ENCODE measurements around the gene DENND5A. TPM values are rescaled to one million over a fixed set of nuclear protein-coding genes. Genes with fewer than 3 reads are reported as not detected.

DENND5A gene
- total and polyA plus RNA-seq, 2 of the 8 experiments (the other 6 are each of a cell fraction or from before 2014, with no cell fraction given): 65.7 to 139 TPM

DNA sequence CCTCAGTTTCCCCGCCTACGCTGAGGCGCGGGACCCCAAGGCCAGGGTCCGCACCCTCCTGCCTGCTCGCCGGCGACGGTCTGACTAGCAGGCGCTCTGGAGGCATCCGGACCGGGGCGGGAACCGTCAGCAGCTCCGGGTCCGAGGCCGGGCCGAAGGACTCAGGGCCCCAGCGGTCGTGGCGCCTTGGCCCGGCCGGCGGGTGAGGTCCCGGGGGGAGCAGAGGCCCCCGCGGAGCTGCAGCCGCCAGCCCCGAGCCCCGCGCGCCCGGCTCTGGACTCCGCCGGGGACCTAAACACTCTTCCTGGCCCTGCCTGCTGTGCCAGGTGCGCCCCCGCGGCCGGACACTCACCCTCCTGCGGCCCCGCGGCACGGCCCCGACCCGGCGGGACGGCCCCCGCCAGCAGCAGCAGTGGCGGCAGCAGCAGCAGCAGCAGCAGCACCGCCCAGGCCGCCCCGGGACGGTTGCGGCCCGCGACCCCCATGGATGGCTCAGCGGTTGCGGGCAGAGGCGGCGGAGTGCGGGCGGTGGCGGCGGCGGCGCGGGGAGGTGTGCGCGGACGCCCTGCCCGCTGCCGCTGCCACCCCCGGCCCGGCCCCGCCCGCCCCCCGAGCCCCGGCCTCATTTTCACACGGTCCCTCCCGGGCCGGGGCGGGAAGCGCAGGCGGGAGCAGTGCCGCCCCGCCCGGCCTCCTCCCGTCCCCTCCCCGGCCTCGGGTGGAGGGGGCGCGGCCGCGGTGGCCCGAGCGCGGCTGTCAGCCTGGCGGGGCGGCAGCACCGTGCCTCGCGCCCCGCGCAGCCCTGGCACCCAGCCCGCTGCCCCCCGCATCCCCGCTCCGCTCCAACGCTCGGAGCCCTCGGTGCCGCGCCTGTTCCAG, 173.9 kb downstream of the DENND5A start, which contains the start of gene SCUBE2 (continued):
- TF ChIP-seq ASH2L (IDR thresholded peaks at IDR 0.05; ENCODE audit: low read length): no peak
- TF ChIP-seq KDM4A (IDR thresholded peaks at IDR 0.05; ENCODE audit: low read depth, low read length, severe bottlenecking): peak; percentile 85
- no peak for TF ChIP-seq GABPA (IDR thresholded peaks at IDR 0.05; ENCODE audit: borderline replicate concordance, insufficient read depth, low read length)
- TF ChIP-seq SIRT6 (IDR thresholded peaks at IDR 0.05; ENCODE audit: low read length): no peak
- TF ChIP-seq, protein P1, sequence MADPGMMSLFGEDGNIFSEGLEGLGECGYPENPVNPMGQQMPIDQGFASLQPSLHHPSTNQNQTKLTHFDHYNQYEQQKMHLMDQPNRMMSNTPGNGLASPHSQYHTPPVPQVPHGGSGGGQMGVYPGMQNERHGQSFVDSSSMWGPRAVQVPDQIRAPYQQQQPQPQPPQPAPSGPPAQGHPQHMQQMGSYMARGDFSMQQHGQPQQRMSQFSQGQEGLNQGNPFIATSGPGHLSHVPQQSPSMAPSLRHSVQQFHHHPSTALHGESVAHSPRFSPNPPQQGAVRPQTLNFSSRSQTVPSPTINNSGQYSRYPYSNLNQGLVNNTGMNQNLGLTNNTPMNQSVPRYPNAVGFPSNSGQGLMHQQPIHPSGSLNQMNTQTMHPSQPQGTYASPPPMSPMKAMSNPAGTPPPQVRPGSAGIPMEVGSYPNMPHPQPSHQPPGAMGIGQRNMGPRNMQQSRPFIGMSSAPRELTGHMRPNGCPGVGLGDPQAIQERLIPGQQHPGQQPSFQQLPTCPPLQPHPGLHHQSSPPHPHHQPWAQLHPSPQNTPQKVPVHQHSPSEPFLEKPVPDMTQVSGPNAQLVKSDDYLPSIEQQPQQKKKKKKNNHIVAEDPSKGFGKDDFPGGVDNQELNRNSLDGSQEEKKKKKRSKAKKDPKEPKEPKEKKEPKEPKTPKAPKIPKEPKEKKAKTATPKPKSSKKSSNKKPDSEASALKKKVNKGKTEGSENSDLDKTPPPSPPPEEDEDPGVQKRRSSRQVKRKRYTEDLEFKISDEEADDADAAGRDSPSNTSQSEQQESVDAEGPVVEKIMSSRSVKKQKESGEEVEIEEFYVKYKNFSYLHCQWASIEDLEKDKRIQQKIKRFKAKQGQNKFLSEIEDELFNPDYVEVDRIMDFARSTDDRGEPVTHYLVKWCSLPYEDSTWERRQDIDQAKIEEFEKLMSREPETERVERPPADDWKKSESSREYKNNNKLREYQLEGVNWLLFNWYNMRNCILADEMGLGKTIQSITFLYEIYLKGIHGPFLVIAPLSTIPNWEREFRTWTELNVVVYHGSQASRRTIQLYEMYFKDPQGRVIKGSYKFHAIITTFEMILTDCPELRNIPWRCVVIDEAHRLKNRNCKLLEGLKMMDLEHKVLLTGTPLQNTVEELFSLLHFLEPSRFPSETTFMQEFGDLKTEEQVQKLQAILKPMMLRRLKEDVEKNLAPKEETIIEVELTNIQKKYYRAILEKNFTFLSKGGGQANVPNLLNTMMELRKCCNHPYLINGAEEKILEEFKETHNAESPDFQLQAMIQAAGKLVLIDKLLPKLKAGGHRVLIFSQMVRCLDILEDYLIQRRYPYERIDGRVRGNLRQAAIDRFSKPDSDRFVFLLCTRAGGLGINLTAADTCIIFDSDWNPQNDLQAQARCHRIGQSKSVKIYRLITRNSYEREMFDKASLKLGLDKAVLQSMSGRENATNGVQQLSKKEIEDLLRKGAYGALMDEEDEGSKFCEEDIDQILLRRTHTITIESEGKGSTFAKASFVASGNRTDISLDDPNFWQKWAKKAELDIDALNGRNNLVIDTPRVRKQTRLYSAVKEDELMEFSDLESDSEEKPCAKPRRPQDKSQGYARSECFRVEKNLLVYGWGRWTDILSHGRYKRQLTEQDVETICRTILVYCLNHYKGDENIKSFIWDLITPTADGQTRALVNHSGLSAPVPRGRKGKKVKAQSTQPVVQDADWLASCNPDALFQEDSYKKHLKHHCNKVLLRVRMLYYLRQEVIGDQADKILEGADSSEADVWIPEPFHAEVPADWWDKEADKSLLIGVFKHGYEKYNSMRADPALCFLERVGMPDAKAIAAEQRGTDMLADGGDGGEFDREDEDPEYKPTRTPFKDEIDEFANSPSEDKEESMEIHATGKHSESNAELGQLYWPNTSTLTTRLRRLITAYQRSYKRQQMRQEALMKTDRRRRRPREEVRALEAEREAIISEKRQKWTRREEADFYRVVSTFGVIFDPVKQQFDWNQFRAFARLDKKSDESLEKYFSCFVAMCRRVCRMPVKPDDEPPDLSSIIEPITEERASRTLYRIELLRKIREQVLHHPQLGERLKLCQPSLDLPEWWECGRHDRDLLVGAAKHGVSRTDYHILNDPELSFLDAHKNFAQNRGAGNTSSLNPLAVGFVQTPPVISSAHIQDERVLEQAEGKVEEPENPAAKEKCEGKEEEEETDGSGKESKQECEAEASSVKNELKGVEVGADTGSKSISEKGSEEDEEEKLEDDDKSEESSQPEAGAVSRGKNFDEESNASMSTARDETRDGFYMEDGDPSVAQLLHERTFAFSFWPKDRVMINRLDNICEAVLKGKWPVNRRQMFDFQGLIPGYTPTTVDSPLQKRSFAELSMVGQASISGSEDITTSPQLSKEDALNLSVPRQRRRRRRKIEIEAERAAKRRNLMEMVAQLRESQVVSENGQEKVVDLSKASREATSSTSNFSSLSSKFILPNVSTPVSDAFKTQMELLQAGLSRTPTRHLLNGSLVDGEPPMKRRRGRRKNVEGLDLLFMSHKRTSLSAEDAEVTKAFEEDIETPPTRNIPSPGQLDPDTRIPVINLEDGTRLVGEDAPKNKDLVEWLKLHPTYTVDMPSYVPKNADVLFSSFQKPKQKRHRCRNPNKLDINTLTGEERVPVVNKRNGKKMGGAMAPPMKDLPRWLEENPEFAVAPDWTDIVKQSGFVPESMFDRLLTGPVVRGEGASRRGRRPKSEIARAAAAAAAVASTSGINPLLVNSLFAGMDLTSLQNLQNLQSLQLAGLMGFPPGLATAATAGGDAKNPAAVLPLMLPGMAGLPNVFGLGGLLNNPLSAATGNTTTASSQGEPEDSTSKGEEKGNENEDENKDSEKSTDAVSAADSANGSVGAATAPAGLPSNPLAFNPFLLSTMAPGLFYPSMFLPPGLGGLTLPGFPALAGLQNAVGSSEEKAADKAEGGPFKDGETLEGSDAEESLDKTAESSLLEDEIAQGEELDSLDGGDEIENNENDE (IDR thresholded peaks at IDR 0.05; ENCODE audit: insufficient replicate concordance, low read length): no peak
- TF ChIP-seq CBX8 (IDR thresholded peaks at IDR 0.05; ENCODE audit: borderline replicate concordance, low read depth, low read length): no peak
- TF ChIP-seq TAF7 (optimal IDR thresholded peaks at IDR 0.05; ENCODE audit: borderline replicate concordance, low read depth, low read length): no peak

Measured in H1 (cell line).